Mucosa of descending colon (tissue), 3 donors: Measurements from ENCODE around the gene MTHFSD. TPM values are rescaled to one million over a fixed set of nuclear protein-coding genes. Genes with fewer than 3 reads are reported as not detected.

Source experiments
- ATAC-seq: fragments of 200-7000 bp; cut with Tn5 transposase; one replicate; pipeline ENCODE4 v1.9.1; 2020; ENCODE audit warnings: mild to moderate bottlenecking, moderate library complexity
- DNase-seq, 3 donors: peaks; one replicate each; pipeline ENCODE4 v3.0.0-alpha.2; 2020
- H3K36me3 ChIP-seq: fragments of 200-600 bp; one replicate; pipeline ENCODE4 v1.8.0; 2021; ENCODE audit warnings: low read depth, mild to moderate bottlenecking
- H3K4me1 ChIP-seq: fragments of 200-600 bp; one replicate; pipeline ENCODE4 v1.8.0; 2021; ENCODE audit warnings: low read depth, mild to moderate bottlenecking
- H3K4me3 ChIP-seq: fragments of 200-600 bp; one replicate; pipeline ENCODE4 v1.8.0; 2021; ENCODE audit warnings: mild to moderate bottlenecking
- H3K9me3 ChIP-seq: fragments of 200-600 bp; one replicate; pipeline ENCODE4 v1.8.0; 2021; ENCODE audit warnings: mild to moderate bottlenecking
- intact Hi-C, 2 donors: fragments of 100-400 bp; cut with DNase I in 1 of 2; cut with micrococcal nuclease in 1 of 2; formaldehyde crosslinking; loops; one replicate each; pipeline versions ENCODE4 v1.11.0 to v1.11.1; 2022; cut with DNase I, micrococcal nuclease
- total RNA-seq, 3 donors: library from RNA; stranded (reverse); fragmentation: NEBNext Ultra II Directional in 2 of 3; extraction: Animal tissue kit (Norgen Biotek cat#: 25700) in 2 of 3; gene quantifications; one replicate each; pipeline versions ENCODE4 v1.2.1 to v1.2.4, GENCODE V29; 2021 to 2023
- TF ChIP-seq, protein P1 (sequence below): fragments of 200-600 bp; IDR thresholded peaks from one replicate; pipeline ENCODE4 v1.8.0; 2022; ENCODE audit warnings: antibody characterized with exemption, mild to moderate bottlenecking
- donor health status: DM: no; HTN: no; CAD: no; lungs with moderate emphysema.
- donor health status: DM: no; HTN: no; CAD: no.
- donor health status: DM: no; HTN: yes; CAD: no.

MTHFSD gene
- total RNA-seq, 3 donors from 2014 or later = 22.6 to 30.4 (median 25.5) TPM

DNA sequence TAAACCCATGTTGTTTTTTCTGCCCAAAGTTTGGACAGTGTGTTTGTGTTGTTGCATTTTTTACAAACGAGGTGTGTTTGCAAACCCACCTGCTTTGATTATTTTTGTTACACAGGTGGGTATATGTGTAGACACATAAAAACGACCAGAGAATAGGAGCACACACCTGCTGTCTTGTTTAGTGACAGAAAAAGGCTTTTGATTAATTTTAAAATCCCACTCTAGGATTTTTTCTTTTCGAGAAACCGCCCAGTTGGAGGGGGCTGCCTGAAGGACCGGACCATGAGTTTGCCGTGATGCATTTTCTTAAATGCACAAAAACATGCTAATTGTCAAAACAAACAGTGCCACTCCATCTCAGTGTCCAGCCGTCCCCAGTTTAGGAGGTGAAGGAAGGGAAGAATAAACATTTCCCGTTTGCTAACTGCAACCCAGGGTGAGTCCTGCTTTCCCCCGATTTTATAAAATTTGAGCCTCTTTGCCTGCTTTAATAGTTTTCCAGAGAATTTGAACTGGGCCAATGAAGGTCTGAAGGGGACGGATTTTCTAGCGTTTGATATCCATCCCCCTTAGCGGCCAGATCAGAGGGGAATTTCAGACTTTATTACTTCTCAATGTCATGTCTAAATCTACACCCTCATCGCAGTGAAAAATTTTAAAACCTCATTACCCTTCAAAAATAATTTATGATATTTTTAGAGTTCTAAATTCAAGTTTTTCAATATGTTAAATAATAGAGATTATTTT is 14.8 kb upstream of the MTHFSD start:
- TF ChIP-seq, protein P1, sequence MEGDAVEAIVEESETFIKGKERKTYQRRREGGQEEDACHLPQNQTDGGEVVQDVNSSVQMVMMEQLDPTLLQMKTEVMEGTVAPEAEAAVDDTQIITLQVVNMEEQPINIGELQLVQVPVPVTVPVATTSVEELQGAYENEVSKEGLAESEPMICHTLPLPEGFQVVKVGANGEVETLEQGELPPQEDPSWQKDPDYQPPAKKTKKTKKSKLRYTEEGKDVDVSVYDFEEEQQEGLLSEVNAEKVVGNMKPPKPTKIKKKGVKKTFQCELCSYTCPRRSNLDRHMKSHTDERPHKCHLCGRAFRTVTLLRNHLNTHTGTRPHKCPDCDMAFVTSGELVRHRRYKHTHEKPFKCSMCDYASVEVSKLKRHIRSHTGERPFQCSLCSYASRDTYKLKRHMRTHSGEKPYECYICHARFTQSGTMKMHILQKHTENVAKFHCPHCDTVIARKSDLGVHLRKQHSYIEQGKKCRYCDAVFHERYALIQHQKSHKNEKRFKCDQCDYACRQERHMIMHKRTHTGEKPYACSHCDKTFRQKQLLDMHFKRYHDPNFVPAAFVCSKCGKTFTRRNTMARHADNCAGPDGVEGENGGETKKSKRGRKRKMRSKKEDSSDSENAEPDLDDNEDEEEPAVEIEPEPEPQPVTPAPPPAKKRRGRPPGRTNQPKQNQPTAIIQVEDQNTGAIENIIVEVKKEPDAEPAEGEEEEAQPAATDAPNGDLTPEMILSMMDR = no peak
- no peak for ATAC-seq
- Histone ChIP-seq H3K36me3 (no peaks in the 10 kb centered on the region), H3K9me3 (no peaks in the 10 kb centered on the region), H3K4me3 (no peak overlapping the region), H3K4me1 (no peaks in the 10 kb centered on the region)
- no peak for DNase-seq
- intact Hi-C loops = loop anchor here (5.0 kb wide), 2 partner anchors 202 to 492 kb away; no protein-coding TSS in a partner anchor

DNA sequence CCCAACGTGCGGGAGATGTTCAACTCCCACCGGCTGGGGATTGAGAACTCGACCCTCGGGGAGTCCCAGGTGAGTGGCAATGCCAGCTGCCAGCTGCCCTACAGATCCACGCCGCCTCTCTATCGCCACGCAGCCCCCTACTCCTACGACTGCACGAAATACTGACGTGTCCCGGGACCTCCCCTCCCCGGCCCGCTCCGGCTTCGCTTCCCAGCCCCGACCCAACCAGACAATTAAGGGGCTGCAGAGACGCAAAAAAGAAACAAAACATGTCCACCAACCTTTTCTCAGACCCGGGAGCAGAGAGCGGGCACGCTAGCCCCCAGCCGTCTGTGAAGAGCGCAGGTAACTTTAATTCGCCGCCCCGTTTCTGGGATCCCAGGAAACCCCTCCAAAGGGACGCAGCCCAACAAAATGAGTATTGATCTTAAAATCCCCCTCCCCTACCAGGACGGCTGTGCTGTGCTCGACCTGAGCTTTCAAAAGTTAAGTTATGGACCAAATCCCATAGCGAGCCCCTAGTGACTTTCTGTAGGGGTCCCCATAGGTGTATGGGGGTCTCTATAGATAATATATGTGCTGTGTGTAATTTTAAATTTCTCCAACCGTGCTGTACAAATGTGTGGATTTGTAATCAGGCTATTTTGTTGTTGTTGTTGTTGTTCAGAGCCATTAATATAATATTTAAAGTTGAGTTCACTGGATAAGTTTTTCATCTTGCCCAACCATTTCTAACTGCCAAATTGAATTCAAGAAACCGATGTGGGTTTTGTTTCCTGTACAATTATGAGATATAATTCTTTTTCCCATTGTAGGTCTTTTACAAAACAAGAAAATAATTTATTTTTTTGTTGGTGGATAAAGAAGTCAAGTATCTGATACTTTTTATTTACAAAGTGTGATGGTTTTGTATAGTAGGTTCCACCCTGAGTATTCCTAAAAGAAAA is 13.9 kb upstream of the MTHFSD start:
- intact Hi-C loops = loop anchor here in 1 of 2 donors (5.0 kb wide), 1 partner anchor 493 kb away; no protein-coding TSS in a partner anchor
- Histone ChIP-seq H3K4me3 (no peak overlapping the region), H3K36me3 (no peaks in the 10 kb centered on the region), H3K9me3 (no peaks in the 10 kb centered on the region), H3K4me1 (peaks cover 5% of the 10 kb centered on the region)
- TF ChIP-seq, protein P1 = no peak
- ATAC-seq (no peak), DNase-seq (no peak)

DNA sequence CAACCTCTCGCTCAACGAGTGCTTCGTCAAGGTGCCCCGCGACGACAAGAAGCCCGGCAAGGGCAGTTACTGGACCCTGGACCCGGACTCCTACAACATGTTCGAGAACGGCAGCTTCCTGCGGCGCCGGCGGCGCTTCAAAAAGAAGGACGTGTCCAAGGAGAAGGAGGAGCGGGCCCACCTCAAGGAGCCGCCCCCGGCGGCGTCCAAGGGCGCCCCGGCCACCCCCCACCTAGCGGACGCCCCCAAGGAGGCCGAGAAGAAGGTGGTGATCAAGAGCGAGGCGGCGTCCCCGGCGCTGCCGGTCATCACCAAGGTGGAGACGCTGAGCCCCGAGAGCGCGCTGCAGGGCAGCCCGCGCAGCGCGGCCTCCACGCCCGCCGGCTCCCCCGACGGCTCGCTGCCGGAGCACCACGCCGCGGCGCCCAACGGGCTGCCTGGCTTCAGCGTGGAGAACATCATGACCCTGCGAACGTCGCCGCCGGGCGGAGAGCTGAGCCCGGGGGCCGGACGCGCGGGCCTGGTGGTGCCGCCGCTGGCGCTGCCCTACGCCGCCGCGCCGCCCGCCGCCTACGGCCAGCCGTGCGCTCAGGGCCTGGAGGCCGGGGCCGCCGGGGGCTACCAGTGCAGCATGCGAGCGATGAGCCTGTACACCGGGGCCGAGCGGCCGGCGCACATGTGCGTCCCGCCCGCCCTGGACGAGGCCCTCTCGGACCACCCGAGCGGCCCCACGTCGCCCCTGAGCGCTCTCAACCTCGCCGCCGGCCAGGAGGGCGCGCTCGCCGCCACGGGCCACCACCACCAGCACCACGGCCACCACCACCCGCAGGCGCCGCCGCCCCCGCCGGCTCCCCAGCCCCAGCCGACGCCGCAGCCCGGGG is 12.9 kb upstream of the MTHFSD start:
- intact Hi-C loops = loop anchor here in 1 of 2 donors (5.0 kb wide), 1 partner anchor 494 kb away; no protein-coding TSS in a partner anchor
- DNase-seq (no peak), ATAC-seq (no peak)
- TF ChIP-seq, protein P1 = no peak
- Histone ChIP-seq H3K4me3 (no peak overlapping the region), H3K36me3 (no peaks in the 10 kb centered on the region), H3K4me1 (peaks cover 10% of the 10 kb centered on the region), H3K9me3 (no peaks in the 10 kb centered on the region)

DNA sequence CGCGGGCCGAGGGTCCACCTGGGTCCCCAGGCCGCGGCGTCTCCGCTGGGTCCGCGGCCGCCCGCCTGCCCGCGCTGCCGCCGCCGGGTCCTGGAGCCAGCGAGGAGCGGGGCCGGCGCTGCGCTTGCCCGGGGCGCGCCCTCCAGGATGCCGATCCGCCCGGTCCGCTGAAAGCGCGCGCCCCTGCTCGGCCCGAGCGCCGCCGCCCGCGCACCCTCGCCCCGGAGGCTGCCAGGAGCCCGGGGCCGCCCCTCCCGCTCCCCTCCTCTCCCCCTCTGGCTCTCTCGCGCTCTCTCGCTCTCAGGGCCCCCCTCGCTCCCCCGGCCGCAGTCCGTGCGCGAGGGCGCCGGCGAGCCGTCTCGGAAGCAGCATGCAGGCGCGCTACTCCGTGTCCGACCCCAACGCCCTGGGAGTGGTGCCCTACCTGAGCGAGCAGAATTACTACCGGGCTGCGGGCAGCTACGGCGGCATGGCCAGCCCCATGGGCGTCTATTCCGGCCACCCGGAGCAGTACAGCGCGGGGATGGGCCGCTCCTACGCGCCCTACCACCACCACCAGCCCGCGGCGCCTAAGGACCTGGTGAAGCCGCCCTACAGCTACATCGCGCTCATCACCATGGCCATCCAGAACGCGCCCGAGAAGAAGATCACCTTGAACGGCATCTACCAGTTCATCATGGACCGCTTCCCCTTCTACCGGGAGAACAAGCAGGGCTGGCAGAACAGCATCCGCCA is 12.1 kb upstream of the MTHFSD start:
- ATAC-seq (no peak), DNase-seq (no peak)
- peaks cover 10% of the 10 kb centered on the region for H3K4me1 ChIP-seq
- no peaks in the 10 kb centered on the region for H3K36me3 ChIP-seq
- no peak overlapping the region for H3K4me3 ChIP-seq
- no peaks in the 10 kb centered on the region for H3K9me3 ChIP-seq
- TF ChIP-seq, protein P1 = no peak
- intact Hi-C loops = loop anchor here in 1 of 2 donors (5.0 kb wide), 1 partner anchor 495 kb away; no protein-coding TSS in a partner anchor
